K562 (cell line): ENCODE results near the gene JPT2. TPM values are rescaled to one million over a fixed set of nuclear protein-coding genes. Genes with fewer than 3 reads are reported as not detected.

Source experiments
- ATAC-seq: fragments of 200-7000 bp; cut with Tn5 transposase; 3 replicates; pipeline ENCODE4 v1.9.1; 2020; ENCODE audit warnings: moderate library complexity
- BruUV-seq: library from RNA; stranded (reverse); fragments of 400-500 nt; replicated peaks from 2 replicates; lab custom pipeline; 2021; lab: Mats Ljungman, UMichigan
- CTCF ChIA-PET: fragments of 300-600 bp; formaldehyde crosslinking; extraction: SDS; loops from one replicate; lab custom pipeline; 2021; ENCODE audit warnings: low intra/inter-chr PET ratio; lab: Yijun Ruan, JAX
- POLR2A ChIA-PET: fragments of 300-600, 350-650 bp; sonication (Branson Sonifier 250); formaldehyde crosslinking; extraction: SDS; loops from one replicate; lab custom pipeline; 2021; ENCODE audit warnings: antibody characterized with exemption, inconsistent platforms; lab: Yijun Ruan, JAX
- DNase-seq, 4 experiments: peaks; one replicate each; pipeline versions ENCODE4 v3.0.0 to v3.0.0-alpha.2; 2011 to 2018; ENCODE audit warnings: low spot score in 3 of 4, mixed read lengths in 3 of 4; ENCODE audit errors: extremely low read depth in 1 of 4
- FAIRE-seq: peaks from 2 replicates; lab custom pipeline; 2011; peaks lifted over from hg19 to GRCh38; lab: Jason Lieb, UNC
- H2AFZ ChIP-seq: 2 replicates; pipeline ENCODE4 v1.6.0; 2011; ENCODE audit warnings: low read depth, low read length, control low read depth, inconsistent platforms
- H3K27ac ChIP-seq: fragments of 200-600 bp; 3 replicates; pipeline ENCODE4 v1.8.0; 2011; ENCODE audit warnings: low read depth, mild to moderate bottlenecking, control low read depth, inconsistent platforms, low read length, moderate library complexity, mixed read lengths; ENCODE audit errors: extremely low read depth
- H3K27me3 ChIP-seq, 2 experiments: fragments of 300-600 bp in 1 of 2; 2 replicates in 1 of 2; 3 replicates in 1 of 2; pipeline versions ENCODE4 v1.6.0 to v1.8.0; 2011; ENCODE audit warnings: inconsistent platforms in 2 of 2, low read length in 2 of 2, mild to moderate bottlenecking in 1 of 2, mixed read lengths in 1 of 2, moderate library complexity in 1 of 2; ENCODE audit not compliant: control insufficient read depth in 2 of 2, insufficient read depth in 2 of 2
- H3K36me3 ChIP-seq: fragments of 300-600 bp; 3 replicates; pipeline ENCODE4 v1.8.0; 2011; ENCODE audit warnings: mild to moderate bottlenecking, low read length, inconsistent platforms; ENCODE audit not compliant: control insufficient read depth, insufficient read depth
- H3K4me1 ChIP-seq, 2 experiments: fragments of 200-600 bp in 1 of 2; replicated peaks in 1 of 2; 2 replicates in 1 of 2; 3 replicates in 1 of 2; pipeline versions ENCODE4 v1.5.1 to v1.8.0; 2011; ENCODE audit warnings: inconsistent platforms in 2 of 2, low read length in 2 of 2, mild to moderate bottlenecking in 1 of 2, mixed read lengths in 1 of 2, moderate library complexity in 1 of 2; ENCODE audit not compliant: control insufficient read depth in 2 of 2, insufficient read depth in 2 of 2
- H3K4me2 ChIP-seq: 2 replicates; pipeline ENCODE4 v1.6.1; 2011; ENCODE audit warnings: low read length, control low read depth, inconsistent platforms, mixed read lengths; ENCODE audit not compliant: insufficient read depth
- H3K4me3 ChIP-seq: fragments of 200-600 bp; sonication (generic), shearing (Covaris generic); 2 replicates; pipeline ENCODE4 v1.5.1; 2016; ENCODE audit warnings: control low read depth, inconsistent platforms
- H3K79me2 ChIP-seq: fragments of 200-600 bp; 3 replicates; pipeline ENCODE4 v1.8.0; 2011; ENCODE audit warnings: low read length, inconsistent platforms; ENCODE audit not compliant: control insufficient read depth, insufficient read depth
- H3K9ac ChIP-seq, 2 experiments: 2 replicates each; pipeline versions ENCODE4 v1.6.0 to v1.6.1; 2011; ENCODE audit warnings: low read depth in 2 of 2, low read length in 2 of 2, control low read depth in 1 of 2, inconsistent platforms in 1 of 2, mild to moderate bottlenecking in 1 of 2, mixed read lengths in 1 of 2; ENCODE audit not compliant: insufficient read depth in 1 of 2
- H3K9me1 ChIP-seq: one replicate; pipeline ENCODE4 v1.6.0; 2011; ENCODE audit warnings: inconsistent platforms, mild to moderate bottlenecking, low read length, moderate library complexity; ENCODE audit not compliant: control insufficient read depth, insufficient read depth
- H3K9me3 ChIP-seq: replicated peaks from 2 replicates; pipeline ENCODE4 v1.5.1; 2011; ENCODE audit warnings: low read depth, low read length, inconsistent platforms; ENCODE audit not compliant: control insufficient read depth, insufficient read depth
- H4K20me1 ChIP-seq: replicated peaks from 2 replicates; pipeline ENCODE4 v1.6.1; 2011; ENCODE audit warnings: low read length, inconsistent platforms, mixed read lengths; ENCODE audit not compliant: control insufficient read depth, insufficient read depth
- CBX3 ChIP-seq, 2 experiments: IDR thresholded peaks; 1 replicate in 1 of 2; 2 replicates in 1 of 2; pipeline ENCODE4 v1.6.1; 2012; ENCODE audit warnings: inconsistent platforms in 2 of 2, low read length in 2 of 2, borderline replicate concordance in 1 of 2, control low read depth in 1 of 2
- ETS2 ChIP-seq: IDR thresholded peaks from 2 replicates; pipeline ENCODE4 v1.6.1; 2016; ENCODE audit warnings: borderline replicate concordance, missing genetic modification characterization, mild to moderate bottlenecking, moderate library complexity, missing compliant biosample characterization; ENCODE audit not compliant: poor library complexity, severe bottlenecking
- FOXJ2 ChIP-seq: fragments of 200-800 bp; sonication (Bioruptor generic); IDR thresholded peaks from 2 replicates; pipeline ENCODE4 v1.6.1; 2016; ENCODE audit warnings: missing genetic modification characterization, missing compliant biosample characterization
- HDAC6 ChIP-seq: IDR thresholded peaks from 2 replicates; pipeline ENCODE4 v1.6.1; 2012; ENCODE audit warnings: low read depth, mild to moderate bottlenecking, control low read depth, inconsistent platforms, low read length, moderate library complexity
- ILF3 ChIP-seq: fragments of 450-650 bp; IDR thresholded peaks from 2 replicates; pipeline ENCODE4 v1.6.1; 2018; ENCODE audit warnings: antibody characterized with exemption, mild to moderate bottlenecking, moderate library complexity, borderline replicate concordance
- KLF16 ChIP-seq: IDR thresholded peaks from 2 replicates; pipeline ENCODE4 v1.6.1; 2016; ENCODE audit warnings: antibody characterized with exemption
- ZNF316 ChIP-seq: fragments of 450-650 bp; IDR thresholded peaks from 2 replicates; pipeline ENCODE4 v1.6.1; 2016
- ZNF445 ChIP-seq: fragments of 250-450 bp; sonication (Bioruptor Pico); IDR thresholded peaks from 2 replicates; pipeline ENCODE4 v1.4.0; 2020; ENCODE audit warnings: low read depth, mild to moderate bottlenecking, moderate library complexity
- ZNF77 ChIP-seq: fragments of 250-450 bp; sonication (Bioruptor Pico); IDR thresholded peaks from 2 replicates; pipeline ENCODE4 v1.5.0; 2020
- WGBS: fragments of 100-300 bp; shearing (Covaris generic); methylation state at CpG from one replicate; pipeline ENCODE4 v1.1.6; 2016; ENCODE audit warnings: low coverage, mixed read lengths; ENCODE audit not compliant: insufficient coverage; ENCODE audit errors: missing lambda C conversion rate; 5-methylcytosine and 5-hydroxymethylcytosine counted together
- in situ Hi-C: fragments of 300-500 bp; cut with MboI; formaldehyde crosslinking; loops from 4 replicates; pipeline ENCODE4 v1.15.0; 2018; ENCODE audit warnings: inconsistent platforms, mixed read lengths
- intact Hi-C: fragments of 100-400 bp; cut with micrococcal nuclease; formaldehyde crosslinking; loops from 2 replicates; pipeline ENCODE4 v1.14.2; 2022
- polyA plus RNA-seq, 8 experiments: library from polyadenylated mRNA; depleted of rRNA in 4 of 8; stranded (reverse) in 5 of 8; unstranded in 3 of 8; fragments of >200 nt; fragmentation: Nextera tagmentation in 2 of 8; fragmentation: Illumina TruSeq in 1 of 8; extraction: Ambion mirVana in 2 of 8; extraction: Trizol in 1 of 8; gene quantifications; 2 replicates each; pipeline versions ENCODE4 v1.2.1 to v1.2.3, GENCODE V29; 2011 to 2014; ENCODE audit warnings: inconsistent platforms in 1 of 8, missing spikeins in 1 of 8
- total RNA-seq, 7 experiments: library from RNA; depleted of rRNA in 6 of 7; stranded (reverse); fragments of >200 nt in 6 of 7; fragmentation: Illumina TruSeq in 2 of 7; extraction: Trizol in 2 of 7; gene quantifications; 2 replicates each; pipeline versions ENCODE4 v1.2.1 to v1.2.3, GENCODE V29; 2011 to 2021; ENCODE audit warnings: low replicate concordance in 1 of 7
- TF ChIP-seq, protein P1 (sequence below): fragments of 450-650 bp; IDR thresholded peaks from 2 replicates; pipeline ENCODE4 v1.6.1; 2017; ENCODE audit warnings: antibody characterized with exemption
- TF ChIP-seq, protein P2 (sequence below): fragments of 450-650 bp; IDR thresholded peaks from 2 replicates; pipeline ENCODE4 v1.6.1; 2017; ENCODE audit warnings: mild to moderate bottlenecking, moderate library complexity
- TF ChIP-seq, protein P3 (sequence below): fragments of 450-650 bp; formaldehyde crosslinking; IDR thresholded peaks from 2 replicates; pipeline ENCODE4 v1.4.0; 2020; ENCODE audit warnings: mild to moderate bottlenecking, moderate library complexity
- TF ChIP-seq, protein P4 (sequence below): fragments of 250-450 bp; sonication (Bioruptor Pico); IDR thresholded peaks from 2 replicates; pipeline ENCODE4 v1.4.0; 2020; ENCODE audit warnings: mild to moderate bottlenecking, moderate library complexity
- TF ChIP-seq, protein P5 (sequence below): fragments of 250-450 bp; sonication (Bioruptor Pico); IDR thresholded peaks from 2 replicates; pipeline ENCODE4 v1.5.1; 2021; ENCODE audit warnings: mild to moderate bottlenecking

The JPT2 gene
- total and polyA plus RNA-seq, 9 of the 15 experiments (the other 6 are each of a cell fraction or from before 2014, with no cell fraction given), result 25.5 to 133 (median 106) TPM

DNA sequence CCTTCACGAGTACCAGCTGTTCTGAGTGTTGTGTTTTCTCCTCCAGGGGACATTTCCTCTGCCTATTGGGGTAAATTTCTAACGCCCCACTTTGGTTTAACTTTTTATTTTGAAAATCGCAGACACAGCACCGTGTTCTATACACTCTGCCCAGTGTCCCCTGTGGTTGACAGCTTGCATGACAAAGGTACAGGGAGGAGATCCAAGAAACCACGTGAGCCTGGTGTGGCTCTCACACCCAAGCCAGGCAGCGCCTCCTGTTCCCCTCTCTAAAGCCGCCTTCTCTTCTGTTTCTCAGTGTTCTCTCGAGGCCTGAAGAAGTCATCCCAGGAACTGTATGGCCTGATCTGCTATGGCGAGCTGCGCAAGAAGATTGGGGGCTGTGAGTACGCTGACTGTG lies 40.6 kb upstream of the JPT2 start:
- POLR2A ChIA-PET, result interaction anchor here (0.7 to 1.5 kb wide), 3 partner anchors 15 to 26 kb away, joined by 3 to 5 read pairs (median 3); partner anchors contain the start of genes CRAMP1 and IFT140
- Histone ChIP-seq H4K20me1 (peaks cover 5% of the 10 kb centered on the region; the same call in 1 of the 2 replicates), H3K9ac (peak overlapping the region in 1 of 2 experiments; percentile 55; a peak in 1 of 4 replicates), H2AFZ (no peak overlapping the region), H3K79me2 (peaks cover 13% of the 10 kb centered on the region; the same call in 2 of the 3 replicates), H3K27ac (no peak overlapping the region), H3K36me3 (peaks cover 93% of the 10 kb centered on the region), H3K9me1 (no peaks in the 10 kb centered on the region), H3K4me1 (peaks cover 0 to 4% of the 10 kb centered on the region in 2 experiments; a peak in 1 of 5 replicates), H3K27me3 (no peaks in the 10 kb centered on the region), H3K4me3 (no peak overlapping the region), H3K9me3 (no peaks in the 10 kb centered on the region), H3K4me2 (no peak overlapping the region)
- DNase-seq, result no peak
- in situ Hi-C loops, result no loop called here
- WGBS, result 93% methylated on average over 11 of the region's 11 CpGs
- FAIRE-seq, result no peak
- no peak for ATAC-seq
- CTCF ChIA-PET, result no interaction called here
- TF ChIP-seq ILF3 (no peak), ETS2 (tag) (no peak), FOXJ2 (tag) (no peak), CBX3 (IDR thresholded peaks at IDR 0.05; ENCODE audit: borderline replicate concordance in 1 of 2, low read length in 2 of 2) (no peak), HDAC6 (no peak), ZNF77 (CRISPR knock-in tag) (no peak), KLF16 (no peak), ZNF445 (CRISPR knock-in tag) (no peak), ZNF316 (no peak)
- TF ChIP-seq, protein P1, sequence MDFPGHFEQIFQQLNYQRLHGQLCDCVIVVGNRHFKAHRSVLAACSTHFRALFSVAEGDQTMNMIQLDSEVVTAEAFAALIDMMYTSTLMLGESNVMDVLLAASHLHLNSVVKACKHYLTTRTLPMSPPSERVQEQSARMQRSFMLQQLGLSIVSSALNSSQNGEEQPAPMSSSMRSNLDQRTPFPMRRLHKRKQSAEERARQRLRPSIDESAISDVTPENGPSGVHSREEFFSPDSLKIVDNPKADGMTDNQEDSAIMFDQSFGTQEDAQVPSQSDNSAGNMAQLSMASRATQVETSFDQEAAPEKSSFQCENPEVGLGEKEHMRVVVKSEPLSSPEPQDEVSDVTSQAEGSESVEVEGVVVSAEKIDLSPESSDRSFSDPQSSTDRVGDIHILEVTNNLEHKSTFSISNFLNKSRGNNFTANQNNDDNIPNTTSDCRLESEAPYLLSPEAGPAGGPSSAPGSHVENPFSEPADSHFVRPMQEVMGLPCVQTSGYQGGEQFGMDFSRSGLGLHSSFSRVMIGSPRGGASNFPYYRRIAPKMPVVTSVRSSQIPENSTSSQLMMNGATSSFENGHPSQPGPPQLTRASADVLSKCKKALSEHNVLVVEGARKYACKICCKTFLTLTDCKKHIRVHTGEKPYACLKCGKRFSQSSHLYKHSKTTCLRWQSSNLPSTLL, result no peak
- TF ChIP-seq, protein P2, sequence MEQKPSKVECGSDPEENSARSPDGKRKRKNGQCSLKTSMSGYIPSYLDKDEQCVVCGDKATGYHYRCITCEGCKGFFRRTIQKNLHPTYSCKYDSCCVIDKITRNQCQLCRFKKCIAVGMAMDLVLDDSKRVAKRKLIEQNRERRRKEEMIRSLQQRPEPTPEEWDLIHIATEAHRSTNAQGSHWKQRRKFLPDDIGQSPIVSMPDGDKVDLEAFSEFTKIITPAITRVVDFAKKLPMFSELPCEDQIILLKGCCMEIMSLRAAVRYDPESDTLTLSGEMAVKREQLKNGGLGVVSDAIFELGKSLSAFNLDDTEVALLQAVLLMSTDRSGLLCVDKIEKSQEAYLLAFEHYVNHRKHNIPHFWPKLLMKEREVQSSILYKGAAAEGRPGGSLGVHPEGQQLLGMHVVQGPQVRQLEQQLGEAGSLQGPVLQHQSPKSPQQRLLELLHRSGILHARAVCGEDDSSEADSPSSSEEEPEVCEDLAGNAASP, result no peak
- TF ChIP-seq, protein P3, sequence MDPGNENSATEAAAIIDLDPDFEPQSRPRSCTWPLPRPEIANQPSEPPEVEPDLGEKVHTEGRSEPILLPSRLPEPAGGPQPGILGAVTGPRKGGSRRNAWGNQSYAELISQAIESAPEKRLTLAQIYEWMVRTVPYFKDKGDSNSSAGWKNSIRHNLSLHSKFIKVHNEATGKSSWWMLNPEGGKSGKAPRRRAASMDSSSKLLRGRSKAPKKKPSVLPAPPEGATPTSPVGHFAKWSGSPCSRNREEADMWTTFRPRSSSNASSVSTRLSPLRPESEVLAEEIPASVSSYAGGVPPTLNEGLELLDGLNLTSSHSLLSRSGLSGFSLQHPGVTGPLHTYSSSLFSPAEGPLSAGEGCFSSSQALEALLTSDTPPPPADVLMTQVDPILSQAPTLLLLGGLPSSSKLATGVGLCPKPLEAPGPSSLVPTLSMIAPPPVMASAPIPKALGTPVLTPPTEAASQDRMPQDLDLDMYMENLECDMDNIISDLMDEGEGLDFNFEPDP (CRISPR knock-in tag), result no peak
- TF ChIP-seq, protein P4, sequence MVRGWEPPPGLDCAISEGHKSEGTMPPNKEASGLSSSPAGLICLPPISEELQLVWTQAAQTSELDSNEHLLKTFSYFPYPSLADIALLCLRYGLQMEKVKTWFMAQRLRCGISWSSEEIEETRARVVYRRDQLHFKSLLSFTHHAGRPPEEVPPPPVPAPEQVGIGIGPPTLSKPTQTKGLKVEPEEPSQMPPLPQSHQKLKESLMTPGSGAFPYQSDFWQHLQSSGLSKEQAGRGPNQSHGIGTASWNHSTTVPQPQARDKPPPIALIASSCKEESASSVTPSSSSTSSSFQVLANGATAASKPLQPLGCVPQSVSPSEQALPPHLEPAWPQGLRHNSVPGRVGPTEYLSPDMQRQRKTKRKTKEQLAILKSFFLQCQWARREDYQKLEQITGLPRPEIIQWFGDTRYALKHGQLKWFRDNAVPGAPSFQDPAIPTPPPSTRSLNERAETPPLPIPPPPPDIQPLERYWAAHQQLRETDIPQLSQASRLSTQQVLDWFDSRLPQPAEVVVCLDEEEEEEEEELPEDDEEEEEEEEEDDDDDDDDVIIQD (CRISPR knock-in tag), result no peak
- TF ChIP-seq, protein P5, sequence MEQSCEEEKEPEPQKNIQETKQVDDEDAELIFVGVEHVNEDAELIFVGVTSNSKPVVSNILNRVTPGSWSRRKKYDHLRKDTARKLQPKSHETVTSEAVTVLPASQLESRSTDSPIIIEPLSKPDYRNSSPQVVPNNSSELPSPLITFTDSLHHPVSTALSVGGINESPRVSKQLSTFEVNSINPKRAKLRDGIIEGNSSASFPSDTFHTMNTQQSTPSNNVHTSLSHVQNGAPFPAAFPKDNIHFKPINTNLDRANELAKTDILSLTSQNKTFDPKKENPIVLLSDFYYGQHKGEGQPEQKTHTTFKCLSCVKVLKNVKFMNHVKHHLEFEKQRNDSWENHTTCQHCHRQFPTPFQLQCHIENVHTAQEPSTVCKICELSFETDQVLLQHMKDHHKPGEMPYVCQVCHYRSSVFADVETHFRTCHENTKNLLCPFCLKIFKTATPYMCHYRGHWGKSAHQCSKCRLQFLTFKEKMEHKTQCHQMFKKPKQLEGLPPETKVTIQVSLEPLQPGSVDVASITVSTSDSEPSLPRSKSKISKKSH (CRISPR knock-in tag), result no peak
- intact Hi-C loops, result no loop called here
- BruUV-seq, result no TSS peak
